GM18858 (cell line): ENCODE measurements around the gene ARHGAP23.
"Not testable (repeated sequence)": the region's sequence is repeated elsewhere in the genome, so short reads cannot be mapped to it uniquely, and the experiment has no call there.

ENCODE experiments used
- ATAC-seq: cut with Tn5 transposase; IDR thresholded peaks from one replicate; pipeline ENCODE4 v1.9.1; 2021; ENCODE audit not compliant: unreplicated experiment

Gene ARHGAP23

DNA sequence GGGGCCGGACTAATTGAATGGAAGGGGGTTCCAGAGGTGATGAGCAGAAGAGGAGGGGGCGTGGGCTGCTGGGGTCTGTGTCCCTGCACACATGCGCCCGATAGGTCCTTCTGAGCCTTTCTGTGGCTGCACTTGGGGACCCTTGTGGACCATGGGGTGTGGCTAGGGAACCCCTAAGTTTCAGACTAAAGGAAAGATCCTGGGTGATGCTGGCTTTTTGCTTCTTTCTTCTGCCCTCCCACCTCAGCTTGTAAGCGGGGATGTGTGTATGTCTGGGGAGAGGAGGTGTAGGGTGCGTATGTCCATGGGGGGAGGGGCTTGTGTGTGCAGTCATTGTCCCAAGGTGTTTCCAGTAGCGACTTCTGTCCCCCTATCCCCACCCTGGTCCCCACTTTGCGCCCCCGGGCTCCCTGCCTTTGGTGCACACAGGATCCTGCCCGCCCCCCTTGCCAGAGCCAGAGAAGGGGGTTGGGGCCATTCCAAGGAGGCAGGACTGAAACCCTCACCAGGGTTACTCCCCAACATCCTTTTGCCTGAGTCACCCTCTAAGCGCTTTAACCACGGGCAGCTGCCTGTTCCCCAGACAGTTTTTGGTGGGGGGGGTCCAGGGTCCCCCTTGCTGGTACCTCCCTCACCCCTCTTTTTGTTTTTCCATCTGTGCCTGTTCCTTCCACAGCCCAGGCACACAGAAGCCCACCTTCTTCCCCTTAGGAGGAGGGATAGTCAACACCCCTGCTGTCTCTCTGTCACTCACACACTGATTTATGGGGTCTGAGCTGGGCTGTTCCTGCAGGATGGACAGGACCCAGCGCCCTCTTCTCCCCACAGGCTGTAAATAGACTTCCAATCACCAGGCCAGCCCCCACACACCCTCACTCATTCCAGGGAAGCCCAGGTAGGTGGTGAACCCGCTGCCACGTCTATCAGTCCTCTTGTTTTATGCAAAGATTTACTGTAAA lies 83.2 kb downstream of the ARHGAP23 start:
- ATAC-seq = no peak

DNA sequence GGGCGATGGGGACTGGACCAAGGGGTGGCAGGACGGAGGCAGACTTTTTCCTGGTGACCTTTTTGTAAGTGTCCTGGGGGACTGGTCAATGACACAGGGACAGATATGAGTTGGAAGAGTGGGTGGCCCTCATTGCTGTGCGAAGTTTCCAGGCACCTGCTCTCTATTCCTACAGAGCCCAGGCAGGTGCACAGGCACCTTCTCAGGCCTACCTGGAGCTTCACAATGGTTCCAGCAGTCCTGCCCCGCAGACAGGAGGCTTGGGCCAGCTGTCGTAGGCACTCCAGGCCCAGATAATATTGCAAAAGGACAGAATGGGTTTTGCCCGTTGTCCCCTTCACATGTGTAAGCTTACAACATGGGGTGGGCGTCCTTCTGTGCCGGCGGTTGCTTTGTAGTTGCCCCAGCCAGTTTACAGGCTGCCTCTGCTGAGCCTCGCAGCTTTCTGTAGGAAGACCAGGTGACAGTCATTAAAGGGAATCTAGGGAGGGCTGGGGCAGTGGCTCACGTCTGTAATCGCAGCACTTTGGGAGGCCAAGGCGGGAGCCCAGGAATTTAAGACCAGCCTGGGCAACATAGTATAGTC lies 84.3 kb downstream of the ARHGAP23 start:
- no peak for ATAC-seq

DNA sequence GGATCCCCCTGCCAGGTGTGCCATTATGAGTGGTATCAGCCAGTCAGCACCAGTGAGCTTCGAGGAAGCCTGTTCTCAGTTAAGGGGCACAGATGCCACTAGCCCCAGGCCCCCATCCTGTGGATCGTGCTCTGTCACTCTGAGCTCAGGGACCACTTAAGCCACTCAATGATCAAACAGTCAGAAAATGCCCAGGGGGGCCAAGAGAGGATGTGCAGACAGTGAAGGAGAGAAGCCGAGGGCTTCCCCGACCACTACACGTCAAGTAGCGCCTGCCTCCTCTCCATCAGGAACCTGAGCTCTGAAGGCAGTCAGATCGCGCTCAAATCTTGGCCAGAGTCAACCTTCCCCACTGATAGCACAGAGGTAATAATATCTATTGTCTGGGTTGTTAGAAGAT lies 98.3 kb downstream of the ARHGAP23 start:
- ATAC-seq = not testable (repeated sequence)

DNA sequence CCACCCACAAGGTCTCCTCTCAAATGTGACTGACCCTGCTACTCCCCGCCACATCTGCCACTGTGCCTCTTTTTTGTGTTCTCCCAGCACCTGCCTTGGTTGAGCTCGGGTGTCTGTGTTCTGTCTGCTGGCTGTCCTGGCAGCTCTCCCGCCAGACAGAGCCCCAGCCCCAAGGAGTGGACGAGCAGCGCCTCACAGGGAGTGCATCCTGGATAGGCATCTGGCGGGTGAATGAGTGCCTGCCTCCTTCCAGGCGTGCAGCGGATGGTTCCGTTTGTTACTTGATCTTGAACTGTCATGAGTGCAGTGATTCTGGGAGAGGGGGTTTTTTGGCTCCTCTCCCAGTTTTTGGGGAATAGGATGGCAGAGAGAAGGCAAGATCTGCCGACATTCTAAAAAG lies 99.9 kb downstream of the ARHGAP23 start:
- not testable (repeated sequence) for ATAC-seq

DNA sequence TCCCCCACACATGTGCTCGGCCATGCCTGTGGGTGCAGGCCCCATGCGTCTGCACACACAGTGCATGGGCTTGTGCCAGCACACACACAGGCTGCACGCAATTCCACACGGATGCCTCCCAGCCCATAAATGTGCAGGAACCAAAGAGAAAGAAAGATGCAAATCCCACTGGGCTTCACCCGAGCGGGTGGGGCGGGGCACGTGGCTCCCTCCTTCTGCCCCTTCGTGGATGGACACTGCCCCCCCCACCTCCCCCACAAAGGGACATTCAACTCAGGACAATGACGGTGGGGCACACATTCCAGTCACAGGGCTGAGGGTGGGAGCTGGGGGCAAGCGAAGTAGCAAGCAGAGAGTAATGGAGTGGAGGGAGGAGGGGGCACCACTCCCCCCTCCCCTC lies 102.6 kb downstream of the ARHGAP23 start:
- ATAC-seq = not testable (repeated sequence)

DNA sequence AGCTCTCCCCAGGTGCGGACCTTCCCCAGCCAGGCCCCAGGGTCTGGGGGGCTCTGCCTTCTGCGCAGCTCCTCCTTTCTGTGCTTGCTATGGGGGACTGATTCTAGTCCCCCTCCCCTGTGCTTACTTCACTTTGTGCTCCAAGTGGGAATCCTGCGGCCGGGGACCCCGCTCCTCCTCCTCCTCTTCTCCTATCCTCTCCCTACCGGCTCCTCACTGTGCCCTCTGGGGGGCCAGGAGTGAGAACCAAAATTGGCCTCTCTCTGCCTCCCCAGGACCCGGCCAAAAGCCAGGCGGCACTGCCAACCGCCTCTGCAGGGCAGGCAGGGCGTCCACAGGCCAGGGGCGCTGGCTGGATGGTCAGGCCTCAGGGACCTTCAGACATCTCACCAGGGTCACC lies 103.5 kb downstream of the ARHGAP23 start:
- ATAC-seq = not testable (repeated sequence)

DNA sequence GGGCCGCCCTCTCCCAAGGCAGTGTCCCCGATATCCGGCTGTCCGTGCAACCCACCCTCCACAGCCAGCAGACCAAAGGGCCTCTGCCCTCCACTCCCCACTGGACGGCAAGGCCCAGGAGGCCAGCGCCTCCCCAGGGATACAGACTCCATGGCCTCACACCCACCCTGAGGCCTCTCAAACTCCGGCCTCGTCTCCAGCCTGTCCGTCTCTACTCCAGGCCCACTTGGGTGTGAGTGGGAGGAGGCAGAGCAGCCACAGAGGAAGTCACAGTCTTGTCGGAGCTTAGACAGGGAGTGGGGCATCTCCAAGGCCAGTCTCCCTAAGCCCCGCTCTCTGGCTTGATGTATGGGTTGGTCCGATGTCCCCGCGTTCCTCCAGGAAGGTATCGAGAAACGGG lies 104.2 kb downstream of the ARHGAP23 start:
- ATAC-seq = no peak

DNA sequence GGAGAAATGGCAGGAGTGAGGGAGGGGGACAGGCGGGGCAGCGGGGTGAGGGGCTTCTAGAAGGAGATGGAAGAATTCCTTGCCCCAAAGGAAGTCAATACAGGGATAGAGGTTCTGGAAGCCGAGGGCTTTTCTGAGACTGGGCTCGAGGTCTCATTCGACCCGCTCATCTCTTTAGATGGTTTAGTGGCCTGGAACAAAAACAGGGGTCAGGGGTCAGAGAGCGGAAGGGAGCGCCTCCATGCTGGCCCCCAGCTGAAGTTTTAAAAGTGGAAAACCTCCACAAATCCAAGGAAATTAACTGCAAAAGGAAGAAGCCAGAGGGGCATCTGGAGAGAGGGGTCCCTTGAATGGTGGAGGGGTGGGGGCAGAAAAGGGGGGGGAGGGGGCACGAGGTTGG lies 105.0 kb downstream of the ARHGAP23 start:
- ATAC-seq = no peak

DNA sequence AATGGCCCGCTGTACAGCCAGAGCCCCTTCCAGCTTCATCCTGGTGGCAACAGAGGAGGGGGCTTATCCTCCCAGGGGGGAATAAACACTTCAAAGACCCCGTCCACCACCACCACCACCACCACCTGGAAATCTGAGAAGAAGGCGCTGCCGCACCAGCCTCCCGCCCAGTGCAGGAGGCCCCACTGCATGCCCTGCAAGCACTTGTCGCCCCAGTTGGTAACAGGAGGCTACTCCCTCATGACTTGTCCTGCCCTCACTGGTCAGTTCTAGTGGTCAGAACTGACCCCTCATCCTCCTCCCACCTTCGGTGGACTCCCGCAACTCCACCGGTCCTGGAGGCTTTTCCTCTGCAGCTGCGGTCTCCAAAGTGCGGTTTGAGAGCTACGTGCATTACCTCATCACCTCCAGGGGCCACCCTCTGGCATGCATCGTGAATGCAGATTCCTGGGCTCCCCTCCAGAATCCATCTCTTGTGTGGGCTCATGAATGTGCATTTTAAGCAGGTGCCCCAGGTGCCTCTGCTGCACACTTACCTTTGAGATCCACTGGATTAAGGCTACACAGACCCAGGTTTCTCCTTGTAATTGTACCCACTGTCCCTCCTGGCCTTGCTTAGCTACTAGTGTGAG lies 105.7 kb downstream of the ARHGAP23 start:
- ATAC-seq = no peak

DNA sequence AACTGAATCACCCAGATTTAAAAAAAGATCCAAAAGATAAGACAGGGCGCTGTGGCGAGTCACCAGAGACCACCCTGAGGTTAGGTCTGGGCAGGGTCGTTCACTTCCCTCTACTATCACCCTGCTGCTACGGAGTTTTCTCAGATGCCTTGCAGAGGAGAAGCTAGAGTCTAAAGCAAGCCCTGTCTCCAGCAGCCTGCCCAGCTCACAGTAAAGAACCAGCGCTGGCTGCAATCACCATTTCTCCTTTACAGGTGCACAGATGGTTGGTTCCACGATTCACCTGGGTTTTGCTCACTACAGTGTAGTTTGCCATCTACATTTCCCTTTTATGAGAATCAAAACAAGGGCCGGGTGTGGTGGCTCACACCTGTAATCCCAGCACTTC lies 106.2 kb downstream of the ARHGAP23 start:
- ATAC-seq = no peak

DNA sequence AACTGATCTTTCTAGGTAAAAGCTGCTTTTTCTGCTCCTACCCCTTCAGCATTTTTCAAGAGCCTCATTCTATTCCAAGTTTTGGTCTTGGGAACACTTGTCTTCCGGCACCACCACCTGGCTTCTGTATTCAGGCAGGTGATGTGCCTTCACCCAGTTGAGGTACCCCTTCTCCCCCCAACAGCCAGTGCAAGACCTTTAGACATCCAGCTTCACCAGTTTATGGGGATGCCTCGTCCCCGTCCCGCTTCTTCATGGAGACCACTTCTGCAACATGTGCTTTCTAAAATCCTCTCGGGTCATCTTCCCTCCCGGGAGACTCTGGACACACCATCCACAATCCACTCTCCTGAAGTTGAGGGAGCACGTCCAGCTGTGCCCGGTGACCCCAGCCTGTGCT lies 107.6 kb downstream of the ARHGAP23 start:
- no peak for ATAC-seq

DNA sequence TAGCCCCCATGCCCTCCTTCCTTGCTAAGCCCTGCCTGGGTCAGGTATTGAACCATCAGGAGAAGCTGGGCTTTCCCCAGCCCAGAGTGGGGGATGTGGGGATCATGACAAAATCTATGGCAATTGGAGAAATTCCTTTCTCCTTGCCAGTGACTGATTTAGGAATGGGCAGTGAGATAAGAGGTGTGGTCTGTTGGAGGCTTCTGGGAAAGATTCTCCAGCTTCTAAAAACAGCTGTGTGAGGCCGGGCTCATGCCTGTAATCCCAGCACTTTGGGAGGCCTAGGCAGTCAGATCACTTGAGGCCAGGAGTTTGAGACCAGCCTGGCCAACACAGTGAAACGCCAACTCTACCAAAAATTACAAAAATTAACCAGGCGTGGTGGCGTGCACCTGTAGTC lies 108.4 kb downstream of the ARHGAP23 start:
- ATAC-seq = no peak

DNA sequence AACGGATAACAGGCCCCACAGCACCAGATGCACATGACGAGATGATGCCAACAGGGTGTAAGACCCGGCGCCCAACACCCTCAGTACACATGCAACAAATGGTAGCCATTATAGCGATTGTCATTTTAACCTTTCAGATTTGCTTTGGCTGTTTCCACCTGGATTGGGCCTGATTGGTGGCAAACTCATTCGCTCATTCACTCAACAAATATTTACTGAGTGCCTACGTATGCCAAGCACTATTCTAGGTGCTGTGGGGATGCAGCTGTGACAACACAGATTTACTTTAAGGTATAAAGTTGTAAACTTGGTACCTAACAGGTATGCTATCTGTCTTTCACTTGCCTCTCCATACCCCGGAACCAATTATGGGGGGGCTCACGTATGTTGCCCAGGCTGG lies 110.6 kb downstream of the ARHGAP23 start:
- no peak for ATAC-seq

DNA sequence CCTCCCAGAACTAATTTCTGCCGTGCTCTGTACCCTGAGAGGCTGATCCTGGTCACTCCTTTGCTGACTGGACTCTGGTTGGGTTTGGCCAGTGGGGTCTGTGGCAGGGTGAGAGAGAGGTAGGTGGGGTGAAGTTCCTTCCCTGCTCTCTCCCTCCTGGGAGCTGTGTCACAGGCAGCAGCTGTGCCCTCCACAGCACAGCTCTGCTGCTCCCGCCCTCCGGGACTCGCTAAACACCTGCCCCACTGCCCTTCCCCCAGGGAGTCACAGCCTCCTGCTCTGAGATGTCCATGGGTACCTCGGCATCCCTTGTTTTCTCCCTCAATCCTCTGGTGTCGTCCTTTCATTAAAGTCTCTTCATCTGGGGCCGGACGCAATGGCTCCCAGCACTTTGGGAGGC lies 111.1 kb downstream of the ARHGAP23 start:
- no peak for ATAC-seq

DNA sequence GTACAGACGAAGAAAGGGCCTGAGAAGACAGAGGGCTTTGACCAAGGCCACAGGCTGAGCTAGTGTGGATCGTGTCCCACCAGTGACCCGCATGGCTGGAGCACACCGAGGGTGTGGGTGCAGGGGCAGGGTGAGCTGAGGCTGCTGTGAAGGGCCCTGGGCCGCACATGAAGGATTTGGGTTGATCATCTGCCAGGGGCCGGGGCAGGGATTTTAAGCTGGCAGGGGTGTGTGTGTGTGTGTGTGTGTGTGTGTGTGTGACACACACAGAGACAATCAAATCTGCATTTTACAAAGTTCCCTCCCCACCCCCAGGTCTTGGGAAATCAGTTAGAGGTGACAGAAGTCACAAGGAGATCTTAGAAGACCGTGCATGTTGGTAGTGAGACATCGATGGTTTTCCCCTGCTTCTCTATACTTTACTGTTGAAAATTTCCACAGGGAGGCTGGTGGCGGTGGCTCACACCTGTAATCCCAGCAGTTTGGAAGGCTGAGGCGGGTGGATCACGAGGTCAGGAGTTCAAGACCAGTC lies 112.3 kb downstream of the ARHGAP23 start:
- no peak for ATAC-seq

DNA sequence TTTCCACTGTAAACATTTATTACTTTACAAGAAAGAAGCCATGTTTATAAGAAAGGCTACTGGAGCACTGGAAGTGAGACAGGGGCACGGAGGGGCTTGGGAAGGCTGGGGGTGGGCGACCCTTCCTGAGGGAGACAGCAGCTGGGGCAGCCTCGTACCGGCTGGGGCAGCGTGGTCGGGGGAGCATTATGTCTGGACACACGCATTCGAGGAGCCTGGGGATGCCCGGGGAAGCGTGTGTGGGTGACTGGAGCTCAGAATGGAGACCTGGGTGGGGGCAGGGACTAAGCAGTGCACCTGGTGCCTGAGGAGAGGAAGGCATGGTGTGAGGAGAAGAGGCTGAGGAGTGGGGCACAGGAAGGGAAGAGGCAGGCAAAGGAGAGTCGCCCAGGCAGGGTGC lies 113.0 kb downstream of the ARHGAP23 start:
- ATAC-seq = no peak

DNA sequence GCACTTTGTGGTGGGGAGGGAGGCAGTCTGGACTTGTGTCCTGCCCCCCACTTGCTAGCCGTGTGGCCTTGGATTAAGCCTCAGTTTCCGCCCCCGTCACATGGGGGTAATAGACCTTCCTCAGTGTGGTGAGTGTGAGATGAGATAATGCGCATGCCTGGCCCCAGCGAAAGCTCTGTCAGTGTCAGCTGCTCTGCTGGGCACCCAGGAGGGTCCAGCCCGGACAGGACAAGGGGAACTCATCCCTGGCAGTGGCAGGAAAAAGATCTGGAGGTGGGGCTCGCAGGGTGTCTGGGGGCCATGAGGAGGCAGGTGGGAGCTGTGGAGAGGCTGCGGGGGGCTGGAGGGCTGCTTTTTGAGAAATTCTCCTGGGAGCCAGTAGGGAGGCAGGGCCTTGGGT lies 114.0 kb downstream of the ARHGAP23 start:
- ATAC-seq = no peak

DNA sequence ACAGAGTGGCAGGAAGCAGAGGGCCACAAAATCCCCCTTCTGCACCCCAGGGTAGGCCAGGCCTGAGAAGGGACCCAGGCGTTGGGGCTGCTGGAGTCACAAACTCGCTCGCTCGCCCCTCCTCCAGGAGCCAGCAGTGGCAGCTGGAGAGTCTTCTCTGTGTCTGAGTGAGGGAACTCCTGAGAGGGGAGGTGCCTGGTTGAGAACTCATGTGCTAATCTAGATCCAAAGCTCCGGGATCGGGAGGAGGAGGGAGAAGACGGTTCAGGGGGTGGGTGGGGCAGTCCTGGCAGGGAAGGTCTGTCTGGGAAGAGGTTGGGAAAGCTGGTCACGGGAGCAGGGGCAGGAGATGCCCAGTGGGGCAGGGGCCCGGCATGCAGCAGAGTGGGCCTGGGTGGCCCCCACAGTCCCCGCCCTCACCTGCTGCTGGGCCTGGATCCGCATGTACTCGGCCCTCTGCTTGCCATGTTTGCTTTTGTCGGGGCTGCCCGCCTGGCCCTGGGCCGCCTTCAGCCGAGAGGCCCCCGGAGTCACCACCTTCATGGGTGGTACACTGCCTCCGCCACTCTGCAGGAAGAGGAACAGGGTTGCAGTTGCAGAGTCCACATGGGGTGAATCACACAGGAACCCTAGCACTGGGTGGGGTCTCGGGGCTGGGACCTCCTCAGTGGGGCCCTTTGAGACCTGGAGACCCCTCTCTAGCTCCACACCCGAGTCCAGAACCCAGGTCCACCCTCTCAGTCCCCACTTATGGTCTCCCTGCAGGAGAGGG lies 115.3 kb downstream of the ARHGAP23 start:
- no peak for ATAC-seq

DNA sequence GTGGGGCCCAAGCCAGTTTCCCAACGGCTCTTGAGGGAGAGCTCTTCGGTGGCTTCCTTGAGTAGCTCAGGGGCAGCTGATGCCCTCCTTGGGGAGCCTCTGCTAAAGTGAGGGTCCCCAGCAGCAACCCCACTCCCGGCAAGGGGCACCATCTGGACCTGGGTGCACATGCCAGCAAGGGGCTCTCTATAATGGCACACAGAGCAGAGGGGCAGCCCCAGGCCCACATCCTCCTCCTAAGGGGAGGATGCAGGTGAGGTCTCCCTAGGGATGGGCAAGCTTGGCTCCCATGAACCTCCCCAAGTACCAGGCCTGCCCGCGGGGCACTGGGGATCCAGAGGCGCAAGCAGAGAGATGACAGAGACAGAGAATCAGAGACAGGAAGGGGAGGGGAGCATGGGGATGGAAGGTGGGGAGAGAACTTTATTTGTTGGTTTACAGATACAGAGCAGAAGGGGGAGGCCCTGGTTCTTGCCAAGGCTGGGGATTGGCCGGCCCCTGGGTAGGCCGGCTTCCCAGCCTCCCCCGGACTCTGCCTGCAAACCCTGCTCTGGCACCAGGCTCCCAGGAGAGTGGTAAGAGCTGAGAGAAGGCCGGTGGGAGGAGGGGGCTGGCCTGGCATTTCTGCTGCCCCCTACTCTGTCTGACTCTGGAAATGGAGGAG lies 116.0 kb downstream of the ARHGAP23 start:
- ATAC-seq = no peak

DNA sequence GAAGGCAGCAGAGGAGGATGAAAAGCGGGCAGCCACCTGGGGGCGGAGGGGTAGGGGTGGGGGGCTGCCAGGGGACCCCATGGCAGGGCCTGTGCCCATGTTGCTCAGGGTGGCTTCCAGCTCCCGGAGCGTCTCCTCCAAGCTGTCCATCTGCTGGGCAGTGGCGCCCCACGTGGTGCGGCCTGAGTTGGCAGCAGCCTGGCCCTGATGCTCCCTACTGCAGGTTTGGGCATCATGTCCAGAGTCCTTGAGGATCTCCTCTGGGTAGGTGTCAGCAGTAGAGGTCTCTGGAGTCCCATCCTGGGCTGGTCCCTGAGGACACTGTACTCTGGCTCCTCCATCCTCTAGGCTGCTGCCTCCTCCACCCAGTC lies 116.6 kb downstream of the ARHGAP23 start:
- ATAC-seq = no peak
